H1 (cell line): ENCODE results near the gene GALNT11. TPM values are rescaled to one million over a fixed set of nuclear protein-coding genes. Genes with fewer than 3 reads are reported as not detected.

ENCODE experiments used
- CTCF ChIA-PET: fragments of 300-600 bp; sonication (Branson Sonifier 250); formaldehyde crosslinking; loops from one replicate; lab custom pipeline; 2021; ENCODE audit not compliant: partially characterized antibody; lab: Charles Lee
- POLR2A ChIA-PET: fragments of 300-600 bp; sonication (Branson Sonifier 250); formaldehyde crosslinking; loops from one replicate; lab custom pipeline; 2021; ENCODE audit warnings: inconsistent platforms; ENCODE audit not compliant: partially characterized antibody; lab: Charles Lee
- DNase-seq, 2 experiments: peaks; one replicate each; pipeline versions ENCODE4 v3.0.0 to v3.0.0-alpha.2; 2010 to 2022; ENCODE audit warnings: low spot score in 2 of 2, low read depth in 1 of 2, mixed read lengths in 1 of 2
- FAIRE-seq: peaks from 2 replicates; lab custom pipeline; 2011; peaks lifted over from hg19 to GRCh38; lab: Jason Lieb, UNC
- H2AFZ ChIP-seq: 2 replicates; pipeline ENCODE4 v1.8.1; 2012; ENCODE audit warnings: low read length, inconsistent platforms
- H2AK5ac ChIP-seq: 2 replicates; pipeline ENCODE4 v1.6.1; 2013; ENCODE audit warnings: low read depth, low read length
- H2BK120ac ChIP-seq: replicated peaks from 2 replicates; pipeline ENCODE3; 2013; ENCODE audit warnings: low read depth, low read length, inconsistent platforms
- H2BK12ac ChIP-seq: 2 replicates; pipeline ENCODE4 v1.6.1; 2013; ENCODE audit warnings: low read depth, low read length
- H2BK15ac ChIP-seq: 2 replicates; pipeline ENCODE4 v1.6.1; 2013; ENCODE audit warnings: low read length
- H2BK20ac ChIP-seq: 2 replicates; pipeline ENCODE4 v1.6.1; 2013; ENCODE audit warnings: low read length
- H2BK5ac ChIP-seq: 2 replicates; pipeline ENCODE4 v1.6.1; 2013; ENCODE audit warnings: low read depth, low read length
- H3K14ac ChIP-seq: 2 replicates; pipeline ENCODE4 v1.6.1; 2013; ENCODE audit warnings: inconsistent platforms; ENCODE audit not compliant: insufficient read length
- H3K18ac ChIP-seq: 2 replicates; pipeline ENCODE4 v1.6.1; 2013; ENCODE audit warnings: low read length; ENCODE audit errors: extremely low read depth
- H3K23ac ChIP-seq: 2 replicates; pipeline ENCODE4 v1.6.1; 2013; ENCODE audit warnings: inconsistent platforms; ENCODE audit not compliant: insufficient read length
- H3K23me2 ChIP-seq: 2 replicates; pipeline ENCODE4 v1.6.1; 2013; ENCODE audit warnings: low read depth, low read length
- H3K27ac ChIP-seq: 2 replicates; pipeline ENCODE4 v1.6.1; 2011; ENCODE audit warnings: low read depth, low read length, inconsistent platforms
- H3K27me3 ChIP-seq, 4 experiments: replicated peaks in 1 of 4; 1 replicate in 1 of 4; 2 replicates in 3 of 4; pipeline versions ENCODE4 v1.6.1 to v1.8.1; 2011 to 2013; ENCODE audit warnings: low read length in 3 of 4, mild to moderate bottlenecking in 3 of 4, inconsistent platforms in 2 of 4, mixed read lengths in 2 of 4, moderate library complexity in 1 of 4; ENCODE audit not compliant: control insufficient read depth in 3 of 4, insufficient read depth in 3 of 4; ENCODE audit errors: extremely low read depth in 1 of 4
- H3K36me3 ChIP-seq, 4 experiments: 2 replicates each; pipeline versions ENCODE4 v1.6.1 to v1.8.1; 2011 to 2013; ENCODE audit warnings: mild to moderate bottlenecking in 4 of 4, low read length in 3 of 4, moderate library complexity in 2 of 4, control low read depth in 1 of 4, inconsistent platforms in 1 of 4; ENCODE audit not compliant: insufficient read depth in 4 of 4, control insufficient read depth in 2 of 4
- H3K4ac ChIP-seq: replicated peaks from 2 replicates; pipeline ENCODE3; 2013; ENCODE audit warnings: low read length, low read depth, mixed read lengths, inconsistent platforms; ENCODE audit not compliant: insufficient read length
- H3K4me1 ChIP-seq, 4 experiments: replicated peaks in 1 of 4; 1 replicate in 1 of 4; 2 replicates in 3 of 4; pipeline versions ENCODE4 v1.6.1 to v1.8.1; 2011 to 2013; ENCODE audit warnings: low read length in 3 of 4, inconsistent platforms in 2 of 4, mixed read lengths in 1 of 4; ENCODE audit not compliant: insufficient read depth in 4 of 4, control insufficient read depth in 3 of 4
- H3K4me2 ChIP-seq, 2 experiments: 2 replicates each; pipeline versions ENCODE4 v1.6.1 to v1.8.1; 2011 to 2013; ENCODE audit warnings: low read depth in 2 of 2, low read length in 2 of 2, control low read depth in 1 of 2, inconsistent platforms in 1 of 2, mild to moderate bottlenecking in 1 of 2; ENCODE audit not compliant: insufficient read depth in 1 of 2
- H3K4me3 ChIP-seq, 4 experiments: fragments of 200-600, 300-600 bp in 1 of 4; sonication (generic), shearing (Covaris generic), sonication (Bioruptor Twin) in 1 of 4; 2 replicates each; pipeline versions ENCODE4 v1.5.1 to v1.8.1; 2011 to 2016; ENCODE audit warnings: low read length in 4 of 4, low read depth in 3 of 4, control low read depth in 2 of 4, inconsistent platforms in 2 of 4, mild to moderate bottlenecking in 2 of 4, mixed read lengths in 1 of 4, moderate library complexity in 1 of 4; ENCODE audit not compliant: insufficient read depth in 2 of 4; ENCODE audit errors: extremely low read depth in 1 of 4
- H3K56ac ChIP-seq: replicated peaks from 2 replicates; pipeline ENCODE3; 2013; ENCODE audit warnings: low read depth, mild to moderate bottlenecking, mixed read lengths, low read length, inconsistent platforms; ENCODE audit not compliant: insufficient read length
- H3K79me1 ChIP-seq: 2 replicates; pipeline ENCODE4 v1.6.1; 2013; ENCODE audit warnings: low read depth, low read length, control low read depth
- H3K79me2 ChIP-seq, 2 experiments: 2 replicates each; pipeline versions ENCODE4 v1.6.1 to v1.8.1; 2012 to 2013; ENCODE audit warnings: low read length in 2 of 2, mild to moderate bottlenecking in 2 of 2, inconsistent platforms in 1 of 2; ENCODE audit not compliant: insufficient read depth in 2 of 2, control insufficient read depth in 1 of 2
- H3K9ac ChIP-seq, 4 experiments: replicated peaks in 1 of 4; 1 replicate in 1 of 4; 2 replicates in 3 of 4; pipeline versions ENCODE4 v1.6.1 to v1.8.1; 2011 to 2013; ENCODE audit warnings: low read depth in 3 of 4, low read length in 3 of 4, control low read depth in 2 of 4, mild to moderate bottlenecking in 2 of 4, moderate library complexity in 2 of 4, inconsistent platforms in 1 of 4; ENCODE audit errors: extremely low read depth in 1 of 4
- H3K9me3 ChIP-seq, 2 experiments: 2 replicates each; pipeline versions ENCODE4 v1.6.1 to v1.8.1; 2012 to 2013; ENCODE audit warnings: mild to moderate bottlenecking in 2 of 2, moderate library complexity in 2 of 2, control low read depth in 1 of 2, inconsistent platforms in 1 of 2, low read depth in 1 of 2, low read length in 1 of 2, mixed read lengths in 1 of 2; ENCODE audit not compliant: insufficient read depth in 2 of 2
- H4K20me1 ChIP-seq, 2 experiments: replicated peaks in 1 of 2; 2 replicates each; pipeline versions ENCODE3 to v1.8.1; 2011 to 2013; ENCODE audit warnings: inconsistent platforms in 2 of 2, low read length in 2 of 2, mild to moderate bottlenecking in 1 of 2; ENCODE audit not compliant: insufficient read depth in 2 of 2, control insufficient read depth in 1 of 2
- H4K5ac ChIP-seq: 2 replicates; pipeline ENCODE4 v1.6.1; 2013; ENCODE audit warnings: low read length, low read depth, mixed read lengths, inconsistent platforms; ENCODE audit not compliant: insufficient read length
- H4K8ac ChIP-seq: 2 replicates; pipeline ENCODE4 v1.8.0; 2013; ENCODE audit warnings: mild to moderate bottlenecking, moderate library complexity, low read length, inconsistent platforms; ENCODE audit not compliant: insufficient read depth; ENCODE audit errors: extremely low read depth
- H4K91ac ChIP-seq: replicated peaks from 2 replicates; pipeline ENCODE3; 2013; ENCODE audit warnings: low read length, mixed read lengths, inconsistent platforms; ENCODE audit not compliant: insufficient read length
- E2F6 ChIP-seq: IDR thresholded peaks from 2 replicates; pipeline ENCODE4 v1.6.1; 2012; ENCODE audit warnings: inconsistent platforms
- HDAC6 ChIP-seq: IDR thresholded peaks from one replicate; pipeline ENCODE4 v1.7.1; 2012; ENCODE audit warnings: low read depth, mild to moderate bottlenecking, inconsistent platforms, low read length, moderate library complexity
- JUND ChIP-seq: IDR thresholded peaks from 2 replicates; pipeline ENCODE4 v1.6.1; 2011; ENCODE audit warnings: mild to moderate bottlenecking, improper control_type of control experiment, low read length
- NANOG ChIP-seq: IDR thresholded peaks from 2 replicates; pipeline ENCODE4 v1.6.1; 2011; ENCODE audit warnings: low read length, low read depth, mild to moderate bottlenecking, inconsistent platforms; ENCODE audit not compliant: insufficient read depth, poor library complexity, severe bottlenecking
- POLR2AphosphoS5 ChIP-seq: IDR thresholded peaks from 2 replicates; pipeline ENCODE4 v1.6.1; 2011; ENCODE audit warnings: low read depth, low read length
- WGBS, 2 experiments: shearing (Covaris generic) in 1 of 2; methylation state at CpG; one replicate each; pipeline versions ENCODE4 v1.1.6 to v1.1.7; 2013 to 2015; ENCODE audit warnings: low lambda C conversion rate in 2 of 2, mixed read lengths in 2 of 2, inconsistent platforms in 1 of 2, low coverage in 1 of 2, missing lambda C conversion rate in 1 of 2; ENCODE audit not compliant: insufficient replicate concordance in 2 of 2, insufficient coverage in 1 of 2, insufficient read length in 1 of 2; ENCODE audit errors: extremely low coverage in 1 of 2, missing lambda C conversion rate in 1 of 2; 5-methylcytosine and 5-hydroxymethylcytosine counted together
- polyA plus RNA-seq, 7 experiments: library from polyadenylated mRNA; depleted of rRNA in 3 of 7; stranded (reverse) in 5 of 7; unstranded in 2 of 7; fragments of >200 nt in 5 of 7; fragments of 200-250 nt in 2 of 7; gene quantifications; 1 replicate in 5 of 7; 2 replicates in 1 of 7; 4 replicates in 1 of 7; pipeline versions ENCODE4 v1.2.1 to v1.2.3, GENCODE V29; 2011 to 2013; ENCODE audit warnings: missing spikeins in 2 of 7, mixed read lengths in 2 of 7
- total RNA-seq: library from RNA; stranded (reverse); fragmentation: NEBNext Ultra II Directional; extraction: Animal tissue kit (Norgen Biotek cat#: 25700); gene quantifications from 2 replicates; pipeline ENCODE4 v1.2.1, GENCODE V29; 2021

GALNT11 gene
- total and polyA plus RNA-seq, 2 of the 8 experiments (the other 6 are each of a cell fraction or from before 2014, with no cell fraction given), result 20.5 to 23.2 TPM

- no peak overlapping the region for H2BK20ac ChIP-seq
- H3K4ac ChIP-seq, result no peak overlapping the region
- H3K79me2 ChIP-seq, result no peaks in the 10 kb centered on the region
- no peak for FAIRE-seq
- H3K36me3 ChIP-seq, result peaks cover 0 to 21% (median 3%) of the 10 kb centered on the region in 4 experiments; a peak in 3 of 8 replicates
- no peaks in the 10 kb centered on the region for H3K79me1 ChIP-seq
- H4K20me1 ChIP-seq, result peaks cover 2 to 6% of the 10 kb centered on the region in 2 experiments
- no peak overlapping the region for H3K23ac ChIP-seq
- CTCF ChIA-PET, result interaction anchor here (0.6 to 1.2 kb wide), 3 partner anchors 15 to 56 kb away, joined by 3 read pairs; no protein-coding TSS in a partner anchor
- H3K9ac ChIP-seq, result no peak overlapping the region
- POLR2A ChIA-PET, result no interaction called here
- H4K5ac ChIP-seq, result no peak overlapping the region
- H2BK5ac ChIP-seq, result no peak overlapping the region
- H3K4me2 ChIP-seq, result no peak overlapping the region
- H3K9me3 ChIP-seq, result peaks cover 0 to 23% of the 10 kb centered on the region in 2 experiments; a peak in 2 of 4 replicates
- no peak overlapping the region for H3K14ac ChIP-seq
- TF ChIP-seq POLR2AphosphoS5 (no peak), JUND (no peak), HDAC6 (no peak), E2F6 (peak; percentile 43; the same call in 1 of the 2 replicates), NANOG (no peak)
- no peak overlapping the region for H2BK120ac ChIP-seq
- H3K4me3 ChIP-seq, result no peak overlapping the region
- no peak for DNase-seq
- H2BK12ac ChIP-seq, result no peak overlapping the region
- no peak overlapping the region for H2AK5ac ChIP-seq
- WGBS, 2 experiments, result 93% methylated on average over 37 of the region's 37 CpGs; no CpG with 5 or more reads in 1 of the 2 experiments
- H4K8ac ChIP-seq, result no peak overlapping the region
- no peaks in the 10 kb centered on the region for H3K23me2 ChIP-seq
- no peak overlapping the region for H4K91ac ChIP-seq
- H3K56ac ChIP-seq, result no peak overlapping the region
- no peak overlapping the region for H2AFZ ChIP-seq
- H3K4me1 ChIP-seq, result no peaks in the 10 kb centered on the region; a peak in 1 of 7 replicates
- H2BK15ac ChIP-seq, result no peak overlapping the region
- no peak overlapping the region for H3K27ac ChIP-seq
- no peak overlapping the region for H3K18ac ChIP-seq
- no peaks in the 10 kb centered on the region for H3K27me3 ChIP-seq
Observed at GRCh38 chr7:152130658-152131590, 105.5 kb downstream of the GALNT11 start.
